GM21367 (cell line): ENCODE measurements around the gene XXYLT1.

Experiments used
- ATAC-seq: cut with Tn5 transposase; IDR thresholded peaks from one replicate; pipeline ENCODE4 v1.9.1; 2021; ENCODE audit not compliant: unreplicated experiment

XXYLT1 gene

DNA sequence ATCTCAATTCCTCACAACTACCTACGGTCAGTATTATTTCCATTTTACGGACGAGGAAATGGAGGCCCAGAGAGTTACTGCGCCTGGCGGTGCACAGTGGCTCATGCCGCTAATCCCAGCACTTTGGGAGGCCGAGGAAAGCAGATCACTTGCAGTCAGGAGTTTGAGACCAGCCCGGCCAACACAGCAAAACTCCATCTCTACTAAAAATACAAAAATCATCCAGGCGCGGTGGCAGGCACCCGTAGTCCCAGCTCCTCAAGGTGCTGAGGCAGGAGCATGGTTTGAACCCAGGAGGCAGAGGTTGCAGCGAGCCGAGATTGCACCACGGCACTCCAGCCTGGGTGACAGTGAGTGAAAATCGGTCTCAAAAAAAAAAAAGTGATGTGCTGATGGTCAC is 187.3 kb downstream of the XXYLT1 start:
- no peak for ATAC-seq

GRCh38 chr3:195082811-195083210 is 188.1 kb downstream of the XXYLT1 start:
- ATAC-seq, result no peak

DNA sequence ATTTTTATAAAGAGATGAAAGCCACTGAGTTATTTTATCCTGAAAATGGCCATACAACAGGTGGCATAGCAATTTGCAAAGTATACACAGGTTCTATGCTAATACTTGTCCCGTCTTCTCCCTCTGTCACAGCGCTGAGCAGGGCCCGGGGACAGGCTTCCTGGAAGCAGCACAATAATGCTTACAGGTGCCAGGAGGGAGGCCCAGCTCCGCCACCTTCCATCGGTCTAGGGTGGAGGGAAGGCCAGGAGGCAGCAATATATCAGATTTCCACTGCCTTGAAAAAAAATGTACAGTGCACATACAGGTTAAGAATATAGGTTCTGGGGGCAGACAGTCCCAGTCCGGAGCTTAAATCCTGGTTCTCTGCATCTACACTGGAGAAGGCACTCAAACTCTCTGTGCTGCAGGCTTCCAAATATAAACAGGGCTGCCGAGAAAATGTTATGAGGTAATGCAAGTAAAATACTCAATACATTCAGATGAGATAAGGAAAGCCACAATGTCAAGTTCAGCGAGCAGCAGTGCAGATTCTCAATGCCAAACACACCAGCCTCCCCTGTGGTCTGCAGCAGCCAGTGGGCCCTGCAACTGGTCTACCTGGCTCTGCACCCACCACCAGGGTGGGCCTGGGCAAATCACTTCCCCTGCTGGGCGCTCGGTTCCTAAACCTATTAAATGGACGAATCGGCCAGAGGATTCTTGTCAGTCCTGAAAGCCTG is 189.6 kb downstream of the XXYLT1 start:
- no peak for ATAC-seq

DNA sequence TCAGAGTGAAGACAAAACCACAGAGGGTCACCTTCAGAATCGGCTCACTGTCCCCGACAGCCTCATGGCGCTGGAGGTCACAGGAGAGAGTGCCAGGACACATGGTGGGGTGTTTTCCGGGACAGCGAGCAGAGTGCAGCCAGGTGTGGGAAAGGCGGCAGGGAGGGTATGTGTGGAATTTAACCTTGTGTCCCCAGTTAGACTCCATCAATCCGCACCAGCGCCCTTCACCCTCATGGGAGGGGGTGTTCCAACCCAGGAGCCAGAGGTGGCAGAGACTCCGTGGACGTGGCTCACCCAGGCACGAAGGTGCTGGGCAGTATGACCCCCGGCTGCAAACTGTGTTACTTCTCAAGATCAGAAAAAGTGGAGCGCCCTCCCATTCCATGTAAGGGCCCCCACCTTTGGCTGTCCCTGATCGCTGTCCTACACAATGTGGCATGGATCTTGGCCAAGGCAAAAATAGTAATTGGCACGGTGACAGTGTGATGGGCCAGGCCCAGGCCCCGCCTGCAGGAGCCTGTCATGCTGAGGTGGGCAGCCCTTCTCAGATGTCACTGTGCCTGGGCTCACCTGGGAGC is 190.3 kb downstream of the XXYLT1 start:
- no peak for ATAC-seq

DNA sequence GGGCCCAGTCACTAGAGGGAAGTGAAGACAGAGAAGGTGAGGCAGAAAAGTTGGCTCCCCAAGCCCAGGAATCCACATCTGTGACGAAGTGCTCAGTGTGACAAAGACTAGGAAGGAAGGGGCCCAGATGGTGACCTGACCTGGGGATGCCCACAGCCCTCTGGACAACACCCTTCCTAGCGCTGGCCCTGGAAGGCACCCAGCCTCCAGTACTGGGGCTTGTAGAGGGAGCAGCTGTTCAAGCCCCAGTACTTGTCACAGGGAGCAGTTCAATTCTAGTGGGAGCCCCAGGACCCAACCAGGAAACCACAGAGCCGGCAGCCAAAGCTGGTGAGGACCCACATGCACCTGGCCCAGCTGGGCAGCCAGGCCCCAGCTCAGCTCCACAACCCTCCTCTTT is 190.8 kb downstream of the XXYLT1 start:
- ATAC-seq, result no peak

DNA sequence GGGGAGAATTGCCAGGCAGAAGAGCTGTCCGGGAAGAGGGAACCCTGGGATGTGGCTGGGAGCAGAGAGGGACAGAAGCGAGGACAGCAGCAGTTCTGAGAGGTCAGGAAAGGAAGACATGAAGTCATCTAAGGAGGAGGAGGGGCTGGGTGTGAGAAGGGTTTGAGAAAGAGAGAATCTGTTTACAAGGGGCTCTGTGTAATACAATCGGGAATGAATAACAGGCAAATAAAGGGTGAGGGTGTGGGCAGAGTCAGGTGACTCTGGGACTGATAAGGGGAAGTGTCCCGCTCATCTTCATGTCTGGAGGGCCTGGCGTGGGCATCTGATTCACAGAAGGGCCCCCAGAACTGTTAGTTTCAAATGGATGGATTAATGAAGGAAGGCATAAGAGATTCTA is 191.3 kb downstream of the XXYLT1 start:
- no peak for ATAC-seq

DNA sequence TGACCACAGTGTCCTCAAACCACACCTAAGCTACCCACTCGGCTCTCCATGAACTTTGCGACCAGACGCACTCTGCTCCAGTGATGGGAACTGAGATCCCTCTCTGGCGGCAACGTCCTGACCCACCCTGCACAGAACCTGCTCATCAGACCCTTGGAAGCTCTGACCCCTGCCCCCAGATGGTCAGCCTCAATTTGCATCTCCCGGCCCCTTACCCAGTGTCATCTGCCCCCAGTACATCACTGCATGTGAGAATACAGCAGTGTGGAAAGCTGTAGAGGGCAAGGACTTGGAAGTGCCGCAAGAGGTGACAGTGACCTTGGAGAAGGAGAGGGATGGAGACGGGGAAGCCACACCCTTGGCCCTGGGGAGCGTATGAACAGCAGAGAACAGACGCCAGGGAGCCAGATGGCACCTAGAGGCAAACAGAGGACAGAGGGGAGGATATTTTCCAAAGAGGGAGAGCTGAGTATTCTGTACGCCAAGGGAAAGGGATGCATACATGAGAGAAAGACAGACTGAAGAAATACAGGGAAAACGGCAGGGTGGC is 192.0 kb downstream of the XXYLT1 start:
- no peak for ATAC-seq

- ATAC-seq, result no peak
These were observed 193.1 kb downstream of the XXYLT1 start for GRCh38 chr3:195077611-195078540.

- no peak for ATAC-seq
These were observed 193.9 kb downstream of the XXYLT1 start for GRCh38 chr3:195076981-195077610.

GRCh38 chr3:195075941-195076875 is 194.8 kb downstream of the XXYLT1 start:
- ATAC-seq, result no peak

- ATAC-seq, result no peak
These were observed 195.6 kb downstream of the XXYLT1 start for GRCh38 chr3:195075199-195075940.

DNA sequence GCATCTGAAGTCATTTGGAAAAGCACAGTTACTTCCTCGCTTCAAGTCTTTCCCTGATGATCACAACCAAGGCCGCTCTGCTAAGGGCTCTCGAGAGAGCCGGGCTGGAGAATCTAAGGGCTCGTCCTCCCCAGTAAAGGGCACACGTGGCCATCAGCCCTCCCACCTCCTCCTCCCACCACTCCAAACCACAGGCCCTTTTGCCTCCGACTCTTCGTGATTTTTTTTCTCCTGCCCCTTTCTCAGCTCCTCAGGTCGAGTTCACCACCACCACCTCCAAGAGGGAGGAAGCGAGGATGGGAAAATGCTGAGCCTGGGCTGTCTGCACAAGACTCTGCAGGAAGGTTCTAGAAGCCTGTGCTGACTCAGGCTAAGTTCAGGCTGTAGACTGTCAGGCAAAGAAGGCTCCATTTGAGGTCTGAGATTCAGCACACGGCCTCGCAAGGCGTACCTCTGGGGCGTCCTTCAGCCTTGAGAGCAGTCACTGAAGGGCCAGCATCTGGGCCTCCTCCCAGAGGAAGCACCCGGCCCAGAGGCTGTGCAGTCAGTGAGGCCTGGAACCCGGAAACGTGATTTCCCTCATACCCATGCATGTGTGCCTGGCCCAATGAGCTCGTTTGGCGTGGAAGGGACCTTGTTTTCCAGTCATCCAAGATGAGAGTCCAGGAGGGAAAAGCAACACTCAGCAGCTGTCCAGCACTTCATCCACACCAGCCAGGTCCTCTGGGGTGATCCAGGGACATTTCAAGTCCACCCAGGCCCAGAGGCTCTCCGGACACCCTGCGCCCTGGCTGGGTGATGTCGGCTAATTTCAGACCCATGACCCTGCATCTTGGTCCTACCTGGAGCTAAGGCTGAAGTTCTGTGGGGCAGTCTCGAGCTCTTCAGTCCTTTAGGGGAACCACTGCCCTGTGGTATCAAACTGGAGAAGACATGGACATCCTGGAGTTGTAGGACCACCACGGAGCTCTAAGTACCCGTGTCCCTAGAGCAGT is 196.8 kb downstream of the XXYLT1 start:
- ATAC-seq, result no peak

DNA sequence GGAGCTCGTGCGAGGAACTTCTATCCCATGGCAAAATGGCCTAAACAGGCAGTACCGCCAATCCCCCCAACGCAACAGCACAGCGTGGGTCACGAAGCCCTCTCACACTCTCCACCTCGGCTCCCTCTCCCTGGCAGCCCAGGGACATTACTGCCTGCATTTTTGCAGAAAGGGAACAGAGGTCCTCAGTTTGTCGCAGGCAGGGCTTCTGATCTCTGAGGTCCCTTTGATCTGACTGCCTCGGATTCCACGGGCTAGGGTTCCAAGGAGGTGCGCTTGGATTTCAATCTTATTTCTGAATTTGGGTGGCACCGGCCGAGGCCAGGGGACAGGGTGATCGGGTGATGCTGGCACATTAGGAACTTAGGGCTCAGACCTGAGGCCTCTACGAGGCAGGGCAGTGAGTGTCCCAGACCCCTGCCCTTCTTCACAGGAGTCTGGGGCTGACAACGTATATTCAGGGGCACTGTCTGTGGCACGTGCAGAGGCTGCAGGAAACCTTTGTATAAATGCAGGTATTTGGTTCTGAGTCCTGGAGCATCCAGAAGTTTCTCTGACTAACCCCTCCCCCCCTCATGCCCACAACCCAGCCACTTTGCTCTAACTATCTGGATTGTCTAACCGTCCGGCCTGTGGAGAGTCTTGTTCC is 197.9 kb downstream of the XXYLT1 start:
- ATAC-seq, result no peak

GRCh38 chr3:195071916-195072820 is 198.8 kb downstream of the XXYLT1 start:
- ATAC-seq, result no peak

DNA sequence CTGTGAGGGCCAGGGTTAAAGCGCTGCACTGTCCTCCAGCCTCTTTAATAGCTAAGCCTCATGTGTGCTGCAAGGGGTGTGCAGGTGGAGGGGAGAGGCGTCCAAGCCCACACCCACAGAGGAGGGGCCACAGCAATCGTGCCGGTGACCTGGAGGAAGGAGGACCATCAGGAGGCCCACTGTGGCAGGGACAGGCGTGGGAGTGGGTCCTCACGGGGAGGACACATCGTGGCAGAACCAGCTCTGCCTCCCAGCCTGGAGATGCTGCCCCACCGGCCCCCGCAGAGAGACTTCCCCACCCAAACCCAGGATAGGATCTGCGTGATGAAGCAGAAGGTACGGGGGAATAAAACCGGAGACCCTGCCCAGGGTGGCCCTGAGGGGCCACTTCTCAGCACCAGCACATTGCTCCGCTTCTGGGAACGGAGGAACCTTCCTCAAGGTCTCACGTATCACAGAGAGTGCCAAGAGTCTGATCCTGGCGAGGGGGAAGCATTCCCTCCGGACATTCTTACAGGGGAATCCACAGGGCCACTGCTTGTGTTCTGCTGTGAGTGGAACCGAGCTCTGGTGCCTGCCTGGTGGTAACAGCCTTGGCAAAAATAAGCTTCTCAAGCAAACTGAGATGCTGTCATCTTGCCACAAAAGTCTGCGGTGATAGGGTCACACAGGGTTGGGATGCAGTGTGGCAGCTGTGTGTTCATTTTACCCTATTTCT is 199.8 kb downstream of the XXYLT1 start:
- ATAC-seq, result no peak

GRCh38 chr3:195070336-195070735 is 200.6 kb downstream of the XXYLT1 start:
- ATAC-seq, result no peak
